ENCODE results near the gene WWP2.

DNA sequence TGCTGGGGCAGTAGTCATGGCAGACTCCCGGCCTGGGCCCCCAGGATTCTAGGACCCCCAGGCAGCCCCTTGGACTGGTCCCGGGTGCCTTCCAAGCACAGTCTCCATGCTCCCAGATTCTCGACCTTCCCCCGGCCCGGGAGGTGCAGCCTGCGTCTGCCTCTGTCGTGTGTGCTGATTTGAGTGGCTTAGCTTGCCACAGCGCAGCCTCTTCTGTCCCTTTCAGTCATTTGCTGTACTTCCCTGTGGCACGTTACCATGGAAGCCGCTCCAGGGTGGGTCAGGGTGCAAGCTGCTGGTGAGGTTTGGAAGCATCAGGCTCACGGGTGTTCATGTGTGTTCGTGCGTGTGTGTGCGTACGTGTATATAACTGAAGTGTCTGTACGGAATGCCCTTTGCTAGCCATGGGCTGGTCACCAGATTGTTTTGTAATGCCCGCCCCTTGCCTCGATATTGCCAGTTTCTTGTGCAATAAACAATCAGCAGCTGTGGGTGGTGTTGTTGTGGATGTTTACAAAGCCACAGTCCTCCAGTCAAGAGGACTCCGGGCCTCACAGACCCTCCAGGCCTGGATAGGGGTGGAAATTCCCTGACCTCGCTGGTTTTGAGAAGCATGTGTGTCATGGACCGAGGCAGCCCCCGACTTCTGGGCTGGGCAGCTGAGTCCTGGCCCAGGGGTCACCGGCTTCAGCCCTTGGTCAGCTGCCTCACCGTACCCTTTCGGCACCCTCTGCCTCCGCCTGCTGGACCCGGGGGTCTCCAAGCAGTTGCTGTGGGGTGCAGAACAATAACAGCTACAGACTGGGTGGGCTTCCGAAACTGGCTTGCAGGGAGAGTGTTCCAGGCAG, 179.3 kb downstream of the WWP2 start:
- TF ChIP-seq, protein P1, sequence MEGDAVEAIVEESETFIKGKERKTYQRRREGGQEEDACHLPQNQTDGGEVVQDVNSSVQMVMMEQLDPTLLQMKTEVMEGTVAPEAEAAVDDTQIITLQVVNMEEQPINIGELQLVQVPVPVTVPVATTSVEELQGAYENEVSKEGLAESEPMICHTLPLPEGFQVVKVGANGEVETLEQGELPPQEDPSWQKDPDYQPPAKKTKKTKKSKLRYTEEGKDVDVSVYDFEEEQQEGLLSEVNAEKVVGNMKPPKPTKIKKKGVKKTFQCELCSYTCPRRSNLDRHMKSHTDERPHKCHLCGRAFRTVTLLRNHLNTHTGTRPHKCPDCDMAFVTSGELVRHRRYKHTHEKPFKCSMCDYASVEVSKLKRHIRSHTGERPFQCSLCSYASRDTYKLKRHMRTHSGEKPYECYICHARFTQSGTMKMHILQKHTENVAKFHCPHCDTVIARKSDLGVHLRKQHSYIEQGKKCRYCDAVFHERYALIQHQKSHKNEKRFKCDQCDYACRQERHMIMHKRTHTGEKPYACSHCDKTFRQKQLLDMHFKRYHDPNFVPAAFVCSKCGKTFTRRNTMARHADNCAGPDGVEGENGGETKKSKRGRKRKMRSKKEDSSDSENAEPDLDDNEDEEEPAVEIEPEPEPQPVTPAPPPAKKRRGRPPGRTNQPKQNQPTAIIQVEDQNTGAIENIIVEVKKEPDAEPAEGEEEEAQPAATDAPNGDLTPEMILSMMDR (IDR thresholded peaks at IDR 0.05; ENCODE audit: low read length): no peak
- no peak for TF ChIP-seq EZH2 (optimal IDR thresholded peaks at IDR 0.05; ENCODE audit: low read depth, low read length)
- no peak for TF ChIP-seq EZH2phosphoT487 (IDR thresholded peaks at IDR 0.05; ENCODE audit: low read length)

Measured in MM.1S (cell line).